ENCODE results near the gene TRIOBP.

The TRIOBP gene

DNA sequence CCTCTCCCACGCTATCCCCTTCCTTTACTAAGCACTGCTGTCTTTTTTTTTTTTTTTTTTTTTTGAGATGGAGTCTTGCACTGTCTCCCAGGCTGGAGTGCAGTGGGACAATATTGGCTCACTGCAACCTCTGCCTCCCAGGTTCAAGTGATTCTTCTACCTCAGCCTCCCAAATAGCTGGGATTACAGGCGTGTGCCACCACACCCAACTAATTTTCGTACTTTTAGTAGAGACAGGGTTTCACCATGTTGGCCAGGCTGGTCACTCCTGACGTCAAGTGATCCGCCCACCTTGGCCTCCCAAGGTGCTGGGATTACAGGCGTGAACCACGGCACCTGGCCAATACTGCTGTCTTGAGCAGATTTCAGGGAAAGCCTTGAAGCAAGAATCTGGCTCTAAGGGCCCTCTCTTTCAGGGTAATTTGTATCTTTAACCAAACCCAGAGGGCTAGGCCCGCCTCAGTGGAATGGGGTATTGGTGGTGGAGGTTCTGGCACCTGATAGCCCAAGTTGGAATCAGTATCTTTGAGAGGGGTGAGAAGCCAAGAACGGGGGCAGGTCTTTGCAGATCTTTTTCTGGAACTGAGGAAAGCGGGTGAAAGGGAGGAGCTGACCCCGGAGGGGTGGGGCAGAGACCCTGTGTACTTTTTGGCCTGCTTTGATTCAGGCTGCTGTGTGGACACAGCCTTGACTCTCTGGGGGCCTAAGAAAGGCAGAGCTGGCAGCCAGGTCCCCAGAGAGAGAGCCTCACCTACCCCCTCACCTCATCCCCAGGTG lies 37.0 kb downstream of the TRIOBP start:
- DNase-seq, result no peak

DNA sequence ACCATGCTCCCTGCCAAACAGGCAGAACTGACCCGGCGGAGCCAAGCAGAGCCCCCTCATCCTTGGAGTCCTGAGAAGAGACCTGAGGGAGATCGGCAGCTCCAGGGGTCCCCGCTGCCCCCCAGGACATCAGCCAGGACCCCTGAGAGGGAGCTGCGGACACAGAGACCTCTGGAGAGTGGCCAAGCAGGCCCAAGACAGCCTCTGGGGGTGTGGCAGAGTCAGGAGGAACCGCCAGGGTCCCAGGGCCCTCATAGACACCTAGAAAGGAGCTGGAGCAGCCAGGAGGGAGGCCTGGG lies 37.5 kb downstream of the TRIOBP start:
- no peak for DNase-seq

DNA sequence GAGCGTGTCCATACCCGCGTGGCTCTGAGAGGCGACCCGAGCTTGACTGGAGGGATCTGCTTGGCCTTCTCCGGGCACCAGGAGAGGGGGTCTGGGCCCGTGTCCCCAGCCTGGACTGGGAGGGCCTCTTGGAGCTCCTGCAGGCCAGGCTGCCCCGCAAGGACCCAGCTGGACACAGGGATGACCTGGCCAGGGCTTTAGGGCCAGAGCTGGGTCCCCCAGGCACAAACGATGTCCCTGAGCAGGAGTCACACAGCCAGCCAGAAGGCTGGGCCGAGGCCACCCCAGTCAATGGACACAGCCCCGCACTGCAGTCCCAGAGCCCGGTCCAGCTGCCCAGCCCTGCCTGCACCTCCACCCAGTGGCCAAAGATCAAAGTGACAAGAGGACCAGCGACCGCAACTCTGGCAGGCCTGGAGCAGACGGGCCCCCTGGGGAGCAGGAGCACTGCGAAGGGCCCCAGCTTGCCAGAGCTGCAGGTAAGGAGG lies 38.2 kb downstream of the TRIOBP start:
- DNase-seq, result peak in 1 of 2 experiments; percentile 20

DNA sequence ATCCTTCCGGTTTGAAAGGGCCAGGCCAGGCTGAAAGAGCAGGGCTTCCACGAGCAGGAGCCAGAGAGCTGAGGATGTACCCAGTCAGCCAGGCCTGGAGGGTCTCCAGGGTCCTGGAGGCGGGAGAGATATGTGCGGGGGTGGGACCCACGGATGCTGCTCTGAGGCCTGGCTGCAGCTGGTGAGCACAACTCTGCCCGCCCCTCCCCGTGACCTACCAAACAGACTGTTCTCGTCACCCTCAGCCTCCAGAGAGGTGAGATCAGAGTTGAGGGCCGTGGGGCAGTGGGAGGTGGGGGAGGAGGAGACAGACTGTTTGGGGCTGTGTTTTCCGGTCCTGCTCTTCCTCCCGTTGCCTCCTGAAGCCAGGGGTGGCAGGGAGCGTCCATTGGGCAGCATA lies 42.2 kb downstream of the TRIOBP start:
- no peak for DNase-seq

DNA sequence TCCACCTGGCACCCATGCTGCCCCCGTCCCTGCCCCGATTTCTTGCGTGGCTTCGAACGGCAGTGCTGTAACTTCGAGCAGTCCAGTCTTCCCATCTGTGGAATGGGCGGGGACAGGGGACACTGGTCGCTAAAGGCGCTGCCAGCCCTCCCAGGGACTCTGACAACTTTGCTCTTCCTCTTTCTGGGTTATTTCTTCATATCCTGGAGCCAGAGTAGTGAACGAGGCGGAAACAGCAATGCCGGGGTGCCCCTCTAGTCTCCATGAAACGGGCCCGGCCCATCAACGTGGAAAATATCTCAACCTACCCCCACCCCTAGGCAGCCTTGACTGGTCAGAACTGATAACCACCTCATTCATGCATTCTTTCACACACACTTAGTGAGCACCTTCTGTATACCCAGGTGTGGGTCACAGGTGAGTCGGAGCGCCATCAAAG lies 42.8 kb downstream of the TRIOBP start:
- peak; percentile 91 to 95 for DNase-seq

DNA sequence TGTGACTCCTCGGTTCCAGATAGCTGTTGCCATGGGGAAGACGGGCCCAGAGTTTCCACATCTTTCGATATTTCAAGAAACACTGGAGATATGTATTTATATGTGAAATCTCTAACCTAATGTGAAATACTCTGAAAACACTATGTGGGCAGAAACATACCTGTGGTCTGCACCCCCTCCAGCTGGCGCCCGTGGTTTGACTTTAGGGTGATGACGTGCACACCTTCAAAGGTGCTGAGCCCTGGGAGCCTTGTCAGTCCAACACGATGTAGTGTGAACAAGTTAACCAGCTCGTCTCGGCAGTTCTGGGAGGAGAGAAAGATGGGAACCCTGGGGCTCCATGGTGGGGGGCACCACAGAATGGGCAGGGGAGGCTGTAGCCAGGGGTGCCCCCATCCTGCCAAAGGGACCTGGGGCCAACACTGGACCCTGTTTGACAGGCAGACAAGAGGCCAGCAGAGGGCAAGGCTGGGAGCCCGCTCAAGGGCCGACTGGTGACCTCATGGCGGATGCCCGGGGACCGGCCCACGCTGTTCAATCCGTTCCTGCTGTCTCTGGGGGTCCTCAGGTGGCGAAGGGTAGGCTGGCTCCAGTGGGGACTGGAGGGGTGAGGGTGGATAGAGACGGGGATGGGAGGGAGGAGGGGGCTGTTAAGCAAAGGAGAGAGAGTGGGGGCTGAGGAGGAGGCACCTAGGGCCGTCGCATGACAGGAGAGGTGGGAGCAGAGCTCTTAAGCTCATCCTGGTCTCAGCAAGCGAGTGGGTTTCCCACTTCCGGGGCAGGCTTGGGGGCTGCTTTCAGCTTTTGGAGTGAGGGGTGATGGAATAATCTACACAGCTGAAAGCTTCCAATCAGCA lies 43.8 kb downstream of the TRIOBP start:
- no peak for DNase-seq

DNA sequence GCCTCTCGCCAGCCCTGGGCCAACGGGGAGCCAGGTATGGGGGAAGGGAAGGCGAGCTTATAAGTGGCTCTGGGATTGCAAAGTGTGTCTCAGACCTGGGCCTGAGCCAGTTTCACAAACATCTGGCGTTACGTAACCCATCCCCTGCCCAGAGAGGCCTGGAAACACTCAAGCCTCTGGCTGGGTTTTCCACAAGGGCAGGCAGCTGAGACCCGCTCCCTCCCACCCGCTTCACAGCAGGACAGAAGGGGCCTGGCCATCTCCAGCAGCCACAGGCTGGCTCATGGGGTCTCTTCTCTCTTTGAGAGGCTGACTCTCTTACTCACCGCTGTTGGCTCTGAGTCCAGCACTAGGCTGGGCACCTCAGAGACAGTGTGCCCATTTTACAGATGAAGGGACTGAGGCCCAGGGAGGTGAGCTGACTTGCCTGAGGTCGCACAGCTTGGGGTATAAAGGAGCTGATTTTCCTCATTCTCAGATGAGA lies 44.5 kb downstream of the TRIOBP start:
- DNase-seq, result peak; percentile 66 to 77

DNA sequence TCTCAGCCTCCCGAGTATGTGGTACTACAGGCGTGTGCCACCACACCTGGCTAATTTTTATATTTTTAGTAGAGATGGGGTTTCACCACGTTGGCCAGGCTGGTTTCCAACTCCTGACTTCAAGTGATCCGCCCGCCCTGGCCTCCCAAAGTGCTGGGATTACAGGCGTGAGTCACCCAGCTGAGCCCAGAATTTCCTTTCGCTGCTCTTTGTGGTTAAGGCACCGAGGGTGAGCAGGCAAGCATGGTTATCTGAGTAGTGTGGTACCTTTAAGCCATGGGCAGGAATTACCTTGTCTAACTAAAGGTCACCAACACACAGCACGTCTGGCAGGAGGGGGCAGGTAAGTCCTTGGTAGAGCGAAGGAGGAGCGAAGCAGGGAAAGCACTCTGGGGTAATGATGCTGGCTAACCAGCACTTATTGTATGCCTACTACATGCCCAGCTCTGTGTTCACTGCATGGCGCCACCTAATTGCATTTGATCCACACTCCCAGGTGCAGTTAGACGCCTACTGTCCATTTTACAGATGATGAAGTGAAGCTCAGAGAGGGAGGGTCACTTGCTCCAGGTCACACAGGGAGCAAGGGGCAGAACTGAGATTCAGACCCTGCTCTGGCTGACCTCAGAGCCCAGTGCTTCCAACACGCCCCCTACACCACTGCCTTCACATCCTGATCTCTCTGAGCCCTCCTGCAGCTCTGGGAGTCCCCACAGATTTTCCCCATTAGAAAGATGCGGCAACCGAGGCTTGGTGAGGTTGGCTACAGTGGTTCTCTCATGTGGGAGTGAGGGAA lies 45.7 kb downstream of the TRIOBP start:
- peak; percentile 11 to 18 for DNase-seq

DNA sequence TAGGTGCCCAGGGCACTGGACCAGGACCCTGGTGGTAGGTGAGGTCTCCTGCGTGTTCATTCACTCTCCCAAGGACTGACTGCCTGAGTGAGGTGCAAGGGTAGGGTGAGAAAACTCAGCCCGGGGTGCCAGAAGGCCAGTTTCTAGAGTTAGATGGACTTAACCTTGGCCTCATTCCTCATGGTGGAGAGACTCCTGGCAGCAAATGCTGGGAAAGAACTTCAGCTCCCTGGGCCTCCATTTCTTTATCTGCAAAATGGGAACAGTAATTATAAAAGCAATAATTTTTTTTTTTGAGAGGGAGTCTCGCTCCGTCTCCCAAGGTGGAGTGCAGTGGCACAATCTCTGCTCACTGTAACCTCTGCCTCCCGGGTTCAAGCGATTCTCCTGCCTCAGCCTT lies 47.7 kb downstream of the TRIOBP start:
- DNase-seq, result no peak

DNA sequence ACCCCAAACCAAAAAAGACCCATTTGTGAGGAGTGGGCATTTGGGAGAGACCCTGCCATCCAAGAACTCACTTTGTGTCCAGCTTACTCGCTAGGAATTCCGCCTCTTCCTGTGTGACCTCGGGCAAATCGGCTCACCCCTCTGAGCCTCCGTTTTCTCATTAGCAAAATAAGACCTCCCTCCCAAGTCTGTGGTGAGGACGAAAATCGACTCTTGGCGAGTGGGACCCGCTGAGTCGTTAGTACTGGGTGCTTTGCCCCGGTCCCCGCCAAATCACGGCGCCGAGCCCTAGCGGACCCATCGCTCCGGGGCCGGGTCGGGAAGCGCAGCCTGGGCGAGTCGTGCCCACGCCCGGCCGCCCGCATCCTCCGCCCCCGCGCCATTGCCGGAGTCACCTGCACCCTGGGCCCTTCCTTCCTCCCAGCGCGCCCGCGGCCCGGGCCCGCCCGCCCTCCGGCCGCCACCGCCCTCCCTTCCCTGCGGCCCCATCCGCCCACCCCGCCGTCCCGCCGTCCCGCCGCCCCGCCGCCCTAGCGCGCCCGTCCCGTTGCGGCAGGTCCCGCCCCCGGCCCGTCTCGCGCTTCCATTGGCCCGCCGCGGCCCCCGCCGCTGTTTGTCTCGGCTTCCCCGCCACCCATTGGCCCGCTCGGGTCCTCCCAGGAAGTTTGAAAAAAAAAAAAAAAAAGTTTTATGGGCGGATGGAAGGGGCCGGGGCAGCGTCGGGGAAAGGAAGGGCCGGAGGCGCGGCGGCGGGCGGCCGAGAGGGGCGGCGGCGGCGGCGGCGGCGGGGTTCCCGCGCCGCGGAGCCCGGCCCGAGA lies 48.9 kb downstream of the TRIOBP start:
- DNase-seq, result peak; percentile 68 to 70

DNA sequence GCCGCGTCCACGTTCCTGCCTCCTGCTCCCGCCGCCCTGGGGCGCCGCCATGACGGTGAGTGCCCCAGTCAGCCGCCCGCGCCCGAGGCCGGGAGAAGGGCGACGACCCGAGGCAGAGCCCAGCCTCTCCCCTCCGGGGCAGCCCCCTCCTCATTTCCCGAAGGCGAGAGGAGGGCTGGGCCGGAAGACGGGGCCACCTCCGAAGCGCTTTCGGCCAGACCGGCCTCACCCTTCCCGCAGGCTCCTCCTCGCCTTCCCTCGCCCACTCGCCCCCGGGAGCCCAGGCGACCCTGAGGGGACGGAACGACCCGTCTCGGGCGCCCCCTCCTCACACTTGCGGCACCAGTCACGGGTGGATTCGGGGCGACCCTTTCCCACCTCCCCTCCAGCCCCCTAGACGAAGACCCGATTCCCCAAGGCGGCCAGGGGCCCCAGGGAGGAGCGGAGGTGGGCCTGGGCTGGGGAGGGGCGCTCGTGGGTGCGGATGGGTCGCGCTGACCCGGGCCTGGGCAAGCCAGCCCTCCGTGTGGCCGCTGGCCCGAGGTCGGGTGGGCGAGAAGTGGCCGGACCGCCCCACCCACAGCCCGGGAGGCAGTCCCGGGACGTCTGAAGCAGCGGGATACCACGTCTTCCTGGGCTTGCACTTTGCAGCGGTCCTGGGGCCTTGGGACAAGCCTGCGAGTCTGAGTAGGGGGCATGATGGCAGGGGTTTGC lies 49.7 kb downstream of the TRIOBP start:
- no peak for DNase-seq

DNA sequence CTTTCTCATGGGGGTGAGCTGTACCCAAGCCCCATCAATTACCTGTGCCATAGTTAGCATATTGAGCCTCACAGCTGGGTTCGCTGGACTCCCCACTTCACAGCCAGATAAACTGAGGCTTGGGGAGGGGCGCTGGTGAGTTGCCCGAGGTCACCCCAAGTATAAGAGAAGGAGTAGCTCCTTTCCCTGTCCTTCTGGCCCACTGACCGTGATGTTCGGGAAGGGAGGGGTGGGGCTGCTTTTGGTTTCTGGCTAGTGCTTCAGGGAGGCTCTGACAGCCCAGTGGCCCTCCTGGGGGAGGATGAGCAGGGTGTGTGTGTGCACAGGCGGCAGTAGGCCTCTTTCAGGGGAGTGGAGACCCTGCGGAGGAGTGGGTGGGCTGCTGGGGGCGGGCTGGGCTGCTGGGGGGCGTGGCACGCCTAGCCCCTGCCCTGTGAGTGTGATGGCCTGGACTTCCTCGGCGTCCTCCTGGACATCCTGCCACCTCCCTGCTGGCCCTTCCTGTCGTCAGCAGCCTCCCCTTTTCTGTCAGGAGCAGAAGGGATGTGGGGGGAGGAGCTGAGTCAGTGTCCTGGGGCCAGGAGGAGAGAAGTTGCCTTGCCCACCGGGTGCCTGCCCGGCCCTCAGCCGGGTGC lies 50.3 kb downstream of the TRIOBP start:
- DNase-seq, result no peak

DNA sequence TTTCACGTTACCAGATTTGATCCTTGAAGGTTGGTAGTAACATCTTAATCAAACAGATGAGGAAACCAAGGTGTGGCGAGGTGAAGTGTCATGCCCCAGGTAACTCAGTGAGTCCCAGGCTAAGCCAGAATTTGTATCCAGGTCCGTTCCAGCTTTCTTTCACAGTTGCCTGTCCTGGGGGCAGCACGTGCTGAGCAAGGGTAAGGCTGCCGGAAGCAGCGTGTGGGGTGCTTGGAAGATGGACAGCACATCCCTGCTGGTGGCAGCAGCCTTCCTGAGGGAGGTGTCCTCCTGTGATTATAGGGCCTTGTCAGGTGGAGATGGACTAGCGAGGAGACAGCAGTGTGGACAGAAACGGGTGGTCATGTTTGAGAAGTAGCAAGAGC lies 50.9 kb downstream of the TRIOBP start:
- no peak for DNase-seq

DNA sequence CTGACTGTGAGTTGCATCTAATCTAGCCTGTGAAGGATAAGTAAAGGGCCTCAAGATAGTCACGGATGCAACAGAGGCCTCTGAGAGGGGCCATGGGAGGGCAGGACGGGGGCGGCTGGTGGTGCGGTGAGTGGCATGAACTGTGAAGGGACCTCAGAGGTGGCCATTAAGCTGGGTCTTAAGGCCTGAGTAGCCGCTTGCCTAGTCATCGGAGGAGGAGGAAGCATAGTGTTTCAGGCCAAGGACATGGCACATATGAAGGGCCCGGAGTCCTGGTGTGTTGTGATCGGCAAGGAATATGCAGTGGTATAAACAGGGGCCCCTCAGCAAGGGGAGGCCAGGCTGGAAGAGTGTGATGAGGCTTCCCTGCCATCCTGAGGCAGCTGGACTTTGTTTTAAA lies 51.8 kb downstream of the TRIOBP start:
- DNase-seq, result no peak

DNA sequence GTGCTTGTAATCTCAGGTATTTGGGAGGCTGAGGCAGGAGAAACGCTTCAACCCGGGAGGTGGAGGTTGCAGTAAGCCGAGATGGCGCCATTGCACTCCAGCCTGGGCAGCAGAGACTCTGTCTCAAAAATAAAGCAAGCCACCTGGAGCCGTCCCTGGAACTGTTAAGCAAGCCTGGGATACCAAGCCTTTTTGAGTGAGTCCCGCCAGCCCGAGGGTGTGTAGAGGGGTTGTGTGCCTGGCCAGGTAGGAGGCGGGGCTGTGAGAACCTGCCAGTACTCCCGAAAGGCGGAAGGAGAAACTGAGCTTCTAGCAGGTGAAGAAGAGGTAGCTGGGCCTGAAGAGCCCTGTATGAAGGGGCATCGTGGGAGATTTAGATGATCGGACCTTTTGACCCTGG lies 52.4 kb downstream of the TRIOBP start:
- no peak for DNase-seq

DNA sequence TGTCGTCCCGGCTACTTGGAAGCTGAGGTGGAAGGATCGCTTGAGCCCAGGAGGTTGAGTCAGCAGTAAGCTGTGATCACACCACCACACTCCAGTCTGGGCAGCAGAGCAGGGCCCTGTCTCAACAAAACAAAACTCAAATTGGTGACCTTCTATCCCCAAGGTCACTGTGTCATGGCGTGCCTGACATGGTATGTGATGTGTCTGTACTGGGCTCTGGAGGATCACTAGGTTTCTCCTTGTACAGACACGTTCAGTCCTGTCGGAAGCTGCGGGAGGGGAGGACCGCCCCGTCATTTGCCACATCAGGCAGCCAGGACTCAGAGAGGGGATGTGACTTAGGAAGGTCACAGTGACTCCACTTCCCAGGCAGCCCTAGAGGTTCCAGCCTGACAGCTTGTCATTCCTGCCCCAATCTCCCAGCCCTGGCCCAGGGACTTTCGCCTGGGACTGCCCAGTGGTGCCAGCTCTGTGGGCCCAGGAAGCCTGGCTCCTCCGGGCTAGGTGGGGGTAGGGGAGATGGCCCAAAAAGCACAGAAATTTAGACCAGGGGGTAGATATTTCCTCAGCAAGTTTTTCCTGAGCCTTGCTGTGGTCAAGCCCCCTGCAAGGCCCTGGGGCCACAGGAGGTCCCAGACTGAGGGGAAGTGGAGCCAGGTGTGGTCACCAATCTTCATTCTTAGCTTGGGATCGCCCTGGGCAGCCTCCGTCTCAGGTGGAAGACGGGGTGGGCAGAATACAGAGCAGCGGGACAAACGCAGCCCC lies 53.2 kb downstream of the TRIOBP start:
- no peak for DNase-seq

DNA sequence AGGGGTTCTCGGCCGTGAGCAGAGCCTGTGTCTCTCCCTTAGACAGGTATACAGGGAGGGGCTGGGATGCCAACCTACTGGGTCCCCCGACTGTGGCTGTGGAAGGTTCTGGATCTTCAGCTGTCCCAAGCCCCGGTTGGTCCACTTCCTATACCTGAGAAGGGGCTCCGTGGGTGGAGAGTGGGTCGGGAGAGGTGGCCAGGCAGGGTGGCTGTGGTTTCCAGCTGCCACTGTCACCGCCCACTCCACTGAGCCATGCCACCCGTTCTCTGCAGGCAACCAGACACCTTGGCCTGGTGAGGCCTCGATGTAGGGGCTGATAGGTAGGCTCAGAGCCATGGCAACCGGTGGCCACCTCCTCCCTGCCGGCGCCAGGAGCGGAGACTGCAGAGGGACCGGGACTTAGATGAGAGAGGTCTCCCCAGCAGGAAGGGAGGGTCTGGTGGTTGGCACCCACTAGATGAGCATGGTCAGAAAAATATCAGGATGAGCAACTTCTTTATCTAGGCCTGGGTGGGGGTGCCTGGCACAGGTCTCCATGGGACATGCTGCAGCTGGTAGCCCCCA lies 53.8 kb downstream of the TRIOBP start:
- DNase-seq, result no peak

DNA sequence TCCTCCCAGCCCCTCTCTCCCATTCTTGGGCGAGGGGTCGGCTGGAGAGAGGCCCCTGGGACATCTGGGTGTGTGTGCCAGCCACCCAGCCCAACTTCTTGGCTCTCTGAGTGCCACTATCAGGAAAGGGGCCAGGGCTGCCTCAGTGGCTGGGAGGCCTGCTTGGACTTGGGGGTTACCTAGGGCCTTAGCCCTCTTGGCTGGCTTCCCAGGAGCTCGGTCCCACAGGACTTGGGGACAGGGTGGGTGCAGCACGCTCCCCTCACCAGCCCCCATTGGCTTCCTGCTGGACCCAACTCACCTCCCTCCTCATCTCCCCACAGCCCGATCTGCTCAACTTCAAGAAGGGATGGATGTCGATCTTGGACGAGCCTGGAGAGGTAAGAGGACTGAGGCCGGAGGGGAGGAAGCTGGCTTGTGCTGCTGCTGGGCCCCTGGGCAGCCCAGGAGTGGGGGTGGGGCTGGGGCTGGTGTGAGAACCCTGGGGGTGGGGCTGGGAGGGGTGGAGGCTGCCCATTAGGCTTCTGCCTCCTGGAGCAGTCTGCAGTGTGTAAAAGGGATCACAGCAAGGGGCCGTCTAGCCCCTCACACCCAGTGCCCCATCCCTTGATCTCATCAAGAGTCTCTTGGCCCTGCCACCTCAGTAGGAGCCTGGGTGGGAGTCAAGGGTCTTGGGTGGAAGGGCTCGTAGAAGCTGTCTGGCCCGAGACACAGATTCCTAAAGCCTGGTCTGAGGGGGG lies 54.8 kb downstream of the TRIOBP start:
- no peak for DNase-seq
